ENCODE measurements around the gene CAPN12. TPM values are rescaled to one million over a fixed set of nuclear protein-coding genes. Genes with fewer than 3 reads are reported as not detected.

Gene CAPN12
- polyA plus RNA-seq, 3 donors: 1.8 TPM; not detected in 2

DNA sequence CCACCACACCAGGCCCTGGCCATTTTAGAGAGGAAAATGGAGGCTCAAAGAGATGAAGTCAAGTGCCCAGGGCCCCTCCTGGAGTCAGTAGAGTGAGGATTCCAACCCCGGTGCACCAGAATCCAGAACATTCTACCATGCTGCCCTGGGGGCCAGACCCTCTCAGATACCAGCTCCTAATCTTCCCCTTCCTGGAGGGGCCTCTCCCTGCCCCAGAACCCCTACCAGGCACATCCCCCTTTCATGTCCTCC, 11.1 kb downstream of the CAPN12 start:
- Histone ChIP-seq H3K36me3 (replicated peaks in 1 of 2; ENCODE audit: control insufficient read depth in 1 of 2, insufficient read depth in 2 of 2, low read length in 2 of 2) (peaks cover 17 to 28% of the 10 kb centered on the region in 2 donors), H3K9ac (ENCODE audit: insufficient read depth, low read length, poor library complexity, severe bottlenecking) (no peak overlapping the region), H3K4me1 (ENCODE audit: control insufficient read depth in 1 of 2, insufficient read depth in 2 of 2, low read length in 2 of 2) (peaks cover 36 to 44% of the 10 kb centered on the region in 2 donors), H4K20me1 (ENCODE audit: insufficient read depth, low read length) (no peaks in the 10 kb centered on the region), H3K4me2 (replicated peaks; ENCODE audit: extremely low read depth, low read length, poor library complexity, severe bottlenecking) (no peak overlapping the region), H2AFZ (ENCODE audit: insufficient read depth, low read depth, low read length, poor library complexity, severe bottlenecking) (no peak overlapping the region), H3K4me3 (replicated peaks in 1 of 3; ENCODE audit: low read depth in 2 of 3, low read length in 3 of 3) (no peak overlapping the region), H3K79me2 (ENCODE audit: insufficient read depth, low read length) (no peaks in the 10 kb centered on the region), H3K27ac (ENCODE audit: low read depth in 1 of 2, low read length in 2 of 2) (no peak overlapping the region), H3K9me3 (replicated peaks in 1 of 2; ENCODE audit: control insufficient read depth in 1 of 2, insufficient read depth in 1 of 2, low read length in 2 of 2) (no peaks in the 10 kb centered on the region), H3K27me3 (ENCODE audit: control insufficient read depth in 2 of 2, insufficient read depth in 2 of 2, low read length in 2 of 2) (peaks cover 0 to 13% of the 10 kb centered on the region in 2 donors)
- Mint-ChIP-seq H3K27ac (peak overlapping the region in 1 of 7 donors; percentile 76), H3K27me3 (ENCODE audit: low read depth in 3 of 3) (peaks cover 10 to 26% (median 19%) of the 10 kb centered on the region in 3 donors), H3K4me3 (no peak overlapping the region), H3K36me3 (peaks cover 23 to 40% of the 10 kb centered on the region in 2 donors), H3K9me3 (peaks cover 0 to 5% (median 1%) of the 10 kb centered on the region in 7 donors), H3K4me1 (peaks cover 41% of the 10 kb centered on the region)
- no peak for DNase-seq
- 83% methylated on average over 1 of the region's 1 CpG for WGBS (ENCODE audit: insufficient coverage)
- TF ChIP-seq, protein P1, sequence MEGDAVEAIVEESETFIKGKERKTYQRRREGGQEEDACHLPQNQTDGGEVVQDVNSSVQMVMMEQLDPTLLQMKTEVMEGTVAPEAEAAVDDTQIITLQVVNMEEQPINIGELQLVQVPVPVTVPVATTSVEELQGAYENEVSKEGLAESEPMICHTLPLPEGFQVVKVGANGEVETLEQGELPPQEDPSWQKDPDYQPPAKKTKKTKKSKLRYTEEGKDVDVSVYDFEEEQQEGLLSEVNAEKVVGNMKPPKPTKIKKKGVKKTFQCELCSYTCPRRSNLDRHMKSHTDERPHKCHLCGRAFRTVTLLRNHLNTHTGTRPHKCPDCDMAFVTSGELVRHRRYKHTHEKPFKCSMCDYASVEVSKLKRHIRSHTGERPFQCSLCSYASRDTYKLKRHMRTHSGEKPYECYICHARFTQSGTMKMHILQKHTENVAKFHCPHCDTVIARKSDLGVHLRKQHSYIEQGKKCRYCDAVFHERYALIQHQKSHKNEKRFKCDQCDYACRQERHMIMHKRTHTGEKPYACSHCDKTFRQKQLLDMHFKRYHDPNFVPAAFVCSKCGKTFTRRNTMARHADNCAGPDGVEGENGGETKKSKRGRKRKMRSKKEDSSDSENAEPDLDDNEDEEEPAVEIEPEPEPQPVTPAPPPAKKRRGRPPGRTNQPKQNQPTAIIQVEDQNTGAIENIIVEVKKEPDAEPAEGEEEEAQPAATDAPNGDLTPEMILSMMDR (IDR thresholded peaks at IDR 0.05): no peak
- intact Hi-C loops (cut with micrococcal nuclease): loop anchor here in 1 of 2 donors (10.0 kb wide), 1 partner anchor 192 kb away; no protein-coding TSS in a partner anchor

DNA sequence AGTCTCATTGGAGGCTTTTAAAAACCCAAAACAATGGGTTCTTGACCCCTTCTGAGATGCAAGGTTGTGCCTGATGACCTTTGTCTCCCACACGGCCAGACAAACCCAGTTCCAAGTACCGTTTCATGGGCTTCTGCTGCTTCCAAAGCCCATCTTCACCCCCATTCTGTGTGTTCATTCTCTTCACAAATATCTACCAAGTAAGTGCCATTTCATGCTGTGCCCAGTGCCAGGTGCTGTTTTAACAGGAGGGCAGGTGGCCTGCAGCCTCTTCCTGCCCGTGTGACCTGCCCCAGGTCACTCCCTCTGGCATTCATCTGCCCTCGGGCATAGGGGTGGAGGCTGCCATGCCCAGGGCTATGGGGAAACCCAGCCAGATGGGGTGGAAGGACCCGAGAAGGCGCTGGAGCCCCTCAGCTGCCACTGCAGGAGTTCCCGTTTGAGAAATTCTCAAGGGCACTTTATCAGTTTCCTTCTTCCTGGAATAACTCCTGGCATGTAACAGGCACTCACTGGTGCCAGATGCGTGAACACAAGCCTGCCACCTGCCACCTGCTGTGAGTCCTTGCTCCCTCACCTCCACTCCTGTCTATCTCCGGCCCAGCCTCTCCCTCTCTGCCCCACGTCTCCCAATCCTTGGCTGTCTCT, 12.5 kb downstream of the CAPN12 start:
- H3K27ac Mint-ChIP-seq: peak overlapping the region in 3 of 7 donors; percentile 35 to 81 (median 80)
- Histone ChIP-seq H3K4me1 (ENCODE audit: control insufficient read depth in 1 of 2, insufficient read depth in 2 of 2, low read length in 2 of 2) (peaks cover 28 to 36% of the 10 kb centered on the region in 2 donors), H3K79me2 (ENCODE audit: insufficient read depth, low read length) (no peaks in the 10 kb centered on the region), H3K4me3 (replicated peaks in 1 of 3; ENCODE audit: low read depth in 2 of 3, low read length in 3 of 3) (no peak overlapping the region), H3K9me3 (replicated peaks in 1 of 2; ENCODE audit: control insufficient read depth in 1 of 2, insufficient read depth in 1 of 2, low read length in 2 of 2) (no peaks in the 10 kb centered on the region), H3K4me2 (replicated peaks; ENCODE audit: extremely low read depth, low read length, poor library complexity, severe bottlenecking) (no peak overlapping the region), H3K27me3 (ENCODE audit: control insufficient read depth in 2 of 2, insufficient read depth in 2 of 2, low read length in 2 of 2) (peaks cover 0 to 5% of the 10 kb centered on the region in 2 donors), H3K27ac (ENCODE audit: low read depth in 1 of 2, low read length in 2 of 2) (no peak overlapping the region), H3K36me3 (replicated peaks in 1 of 2; ENCODE audit: control insufficient read depth in 1 of 2, insufficient read depth in 2 of 2, low read length in 2 of 2) (peaks cover 31 to 42% of the 10 kb centered on the region in 2 donors), H2AFZ (ENCODE audit: insufficient read depth, low read depth, low read length, poor library complexity, severe bottlenecking) (no peak overlapping the region), H4K20me1 (ENCODE audit: insufficient read depth, low read length) (no peaks in the 10 kb centered on the region), H3K9ac (ENCODE audit: insufficient read depth, low read length, poor library complexity, severe bottlenecking) (no peak overlapping the region)
- H3K27me3 Mint-ChIP-seq (ENCODE audit: low read depth in 3 of 3): peaks cover 5 to 15% (median 12%) of the 10 kb centered on the region in 3 donors
- H3K4me1 Mint-ChIP-seq: peaks cover 33% of the 10 kb centered on the region
- H3K4me3 Mint-ChIP-seq: no peak overlapping the region
- intact Hi-C loops (cut with micrococcal nuclease): loop anchor here in 1 of 2 donors (10.0 kb wide), 1 partner anchor 193 kb away; no protein-coding TSS in a partner anchor
- peaks cover 0 to 3% (median 0%) of the 10 kb centered on the region in 7 donors for H3K9me3 Mint-ChIP-seq
- 69% methylated on average over 10 of the region's 10 CpGs for WGBS (ENCODE audit: insufficient coverage)
- H3K36me3 Mint-ChIP-seq: peaks cover 33 to 54% of the 10 kb centered on the region in 2 donors
- no peak for DNase-seq
- TF ChIP-seq, protein P1 (IDR thresholded peaks at IDR 0.05): no peak
